ENCODE measurements around the gene MLIP.

GRCh38 chr6:54156650-54157250 lies 45.5 kb downstream of the MLIP start:
- TF ChIP-seq, protein P1, sequence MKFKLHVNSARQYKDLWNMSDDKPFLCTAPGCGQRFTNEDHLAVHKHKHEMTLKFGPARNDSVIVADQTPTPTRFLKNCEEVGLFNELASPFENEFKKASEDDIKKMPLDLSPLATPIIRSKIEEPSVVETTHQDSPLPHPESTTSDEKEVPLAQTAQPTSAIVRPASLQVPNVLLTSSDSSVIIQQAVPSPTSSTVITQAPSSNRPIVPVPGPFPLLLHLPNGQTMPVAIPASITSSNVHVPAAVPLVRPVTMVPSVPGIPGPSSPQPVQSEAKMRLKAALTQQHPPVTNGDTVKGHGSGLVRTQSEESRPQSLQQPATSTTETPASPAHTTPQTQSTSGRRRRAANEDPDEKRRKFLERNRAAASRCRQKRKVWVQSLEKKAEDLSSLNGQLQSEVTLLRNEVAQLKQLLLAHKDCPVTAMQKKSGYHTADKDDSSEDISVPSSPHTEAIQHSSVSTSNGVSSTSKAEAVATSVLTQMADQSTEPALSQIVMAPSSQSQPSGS (IDR thresholded peaks at IDR 0.05; ENCODE audit: low read length) = no peak
- TF ChIP-seq, protein P2, sequence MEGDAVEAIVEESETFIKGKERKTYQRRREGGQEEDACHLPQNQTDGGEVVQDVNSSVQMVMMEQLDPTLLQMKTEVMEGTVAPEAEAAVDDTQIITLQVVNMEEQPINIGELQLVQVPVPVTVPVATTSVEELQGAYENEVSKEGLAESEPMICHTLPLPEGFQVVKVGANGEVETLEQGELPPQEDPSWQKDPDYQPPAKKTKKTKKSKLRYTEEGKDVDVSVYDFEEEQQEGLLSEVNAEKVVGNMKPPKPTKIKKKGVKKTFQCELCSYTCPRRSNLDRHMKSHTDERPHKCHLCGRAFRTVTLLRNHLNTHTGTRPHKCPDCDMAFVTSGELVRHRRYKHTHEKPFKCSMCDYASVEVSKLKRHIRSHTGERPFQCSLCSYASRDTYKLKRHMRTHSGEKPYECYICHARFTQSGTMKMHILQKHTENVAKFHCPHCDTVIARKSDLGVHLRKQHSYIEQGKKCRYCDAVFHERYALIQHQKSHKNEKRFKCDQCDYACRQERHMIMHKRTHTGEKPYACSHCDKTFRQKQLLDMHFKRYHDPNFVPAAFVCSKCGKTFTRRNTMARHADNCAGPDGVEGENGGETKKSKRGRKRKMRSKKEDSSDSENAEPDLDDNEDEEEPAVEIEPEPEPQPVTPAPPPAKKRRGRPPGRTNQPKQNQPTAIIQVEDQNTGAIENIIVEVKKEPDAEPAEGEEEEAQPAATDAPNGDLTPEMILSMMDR (IDR thresholded peaks at IDR 0.05; ENCODE audit: control extremely low read depth in 1 of 3, insufficient read depth in 1 of 3, low read depth in 1 of 3, low read length in 3 of 3) = no peak
- TF ChIP-seq POLR2A (IDR thresholded peaks at IDR 0.05; ENCODE audit: control extremely low read depth in 1 of 2, low read depth in 2 of 2, low read length in 2 of 2) (no peak), SIN3A (conservative IDR thresholded peaks at IDR 0.05 in 1 of 2, IDR thresholded peaks at IDR 0.05 in 1 of 2; ENCODE audit: low read depth in 1 of 2, low read length in 2 of 2) (no peak), JUN (IDR thresholded peaks at IDR 0.05; ENCODE audit: low read depth, low read length) (no peak), YY1 (IDR thresholded peaks at IDR 0.05; ENCODE audit: low read depth, low read length) (no peak)
- TF ChIP-seq, protein P3, sequence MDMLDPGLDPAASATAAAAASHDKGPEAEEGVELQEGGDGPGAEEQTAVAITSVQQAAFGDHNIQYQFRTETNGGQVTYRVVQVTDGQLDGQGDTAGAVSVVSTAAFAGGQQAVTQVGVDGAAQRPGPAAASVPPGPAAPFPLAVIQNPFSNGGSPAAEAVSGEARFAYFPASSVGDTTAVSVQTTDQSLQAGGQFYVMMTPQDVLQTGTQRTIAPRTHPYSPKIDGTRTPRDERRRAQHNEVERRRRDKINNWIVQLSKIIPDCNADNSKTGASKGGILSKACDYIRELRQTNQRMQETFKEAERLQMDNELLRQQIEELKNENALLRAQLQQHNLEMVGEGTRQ (IDR thresholded peaks at IDR 0.05; ENCODE audit: low read length) = no peak
